HFFc6 (cell line): ENCODE measurements around the gene GRIN2A. TPM values are rescaled to one million over a fixed set of nuclear protein-coding genes. Genes with fewer than 3 reads are reported as not detected.

Experiments
- DNase-seq: peaks from one replicate; pipeline ENCODE4 v3.0.0-alpha.2; 2018
- H3K27ac Mint-ChIP-seq: 2 replicates; pipeline ENCODE4 v1.8.0; 2020; ENCODE audit warnings: mild to moderate bottlenecking, mixed read lengths
- H3K27me3 Mint-ChIP-seq: 2 replicates; pipeline ENCODE4 v1.8.0; 2021; ENCODE audit warnings: mild to moderate bottlenecking, moderate library complexity, mixed read lengths; ENCODE audit not compliant: insufficient read depth
- H3K36me3 Mint-ChIP-seq: 2 replicates; pipeline ENCODE4 v1.8.0; 2021; ENCODE audit warnings: low read depth, mixed read lengths
- H3K4me1 Mint-ChIP-seq: 2 replicates; pipeline ENCODE4 v1.8.0; 2020; ENCODE audit warnings: low read depth, mixed read lengths
- H3K4me3 Mint-ChIP-seq: 2 replicates; pipeline ENCODE4 v1.8.0; 2020; ENCODE audit warnings: mild to moderate bottlenecking, moderate library complexity, mixed read lengths
- H3K9me3 Mint-ChIP-seq: 2 replicates; pipeline ENCODE4 v1.8.0; 2020; ENCODE audit warnings: mild to moderate bottlenecking, mixed read lengths
- CTCF ChIP-seq: fragments of 200-600 bp; sonication (generic); IDR thresholded peaks from 2 replicates; pipeline ENCODE4 v1.5.0; 2021; ENCODE audit warnings: antibody characterized with exemption, mild to moderate bottlenecking
- total RNA-seq, 6 experiments: library from RNA; stranded (reverse); fragmentation: NEBNext Ultra II Directional; extraction: Animal tissue kit (Norgen Biotek cat#: 25700); gene quantifications; 2 replicates in 1 of 6; 3 replicates in 5 of 6; pipeline ENCODE4 v1.2.3, GENCODE V29; 2021

GRIN2A gene
- total RNA-seq, 6 experiments from 2014 or later: 0.02 to 0.18 (median 0.08) TPM; not detected in 1

DNA sequence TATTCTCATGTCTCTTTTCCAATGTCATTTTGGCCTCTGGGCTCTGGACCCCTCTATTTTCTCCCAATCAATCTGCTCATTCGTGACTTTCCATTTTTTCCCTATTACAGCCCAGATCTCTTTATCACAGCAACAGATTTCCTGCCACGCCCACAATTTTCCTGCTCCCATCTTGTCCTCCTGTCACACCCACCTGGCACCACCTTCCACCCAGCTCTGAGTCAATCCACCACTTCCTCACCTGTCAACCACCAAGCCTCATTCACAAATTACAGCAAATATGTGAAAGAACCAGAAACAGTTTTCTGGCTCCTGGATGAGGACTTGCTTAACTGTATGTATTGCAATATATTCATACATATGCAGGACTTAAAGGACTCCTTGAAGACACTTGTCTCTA is 311.3 kb downstream of the GRIN2A start:
- Mint-ChIP-seq H3K27me3 (no peaks in the 10 kb centered on the region; the same call in 1 of the 2 replicates), H3K9me3 (peaks cover 21% of the 10 kb centered on the region), H3K27ac (no peak overlapping the region), H3K4me1 (no peaks in the 10 kb centered on the region), H3K36me3 (no peaks in the 10 kb centered on the region), H3K4me3 (no peak overlapping the region)
- no peak for DNase-seq
- no peak for TF ChIP-seq CTCF

- no peak for DNase-seq
- Mint-ChIP-seq H3K36me3 (no peaks in the 10 kb centered on the region), H3K9me3 (peaks cover 21% of the 10 kb centered on the region), H3K27me3 (no peaks in the 10 kb centered on the region; the same call in 1 of the 2 replicates), H3K27ac (no peak overlapping the region), H3K4me1 (no peaks in the 10 kb centered on the region), H3K4me3 (no peak overlapping the region)
- TF ChIP-seq CTCF: no peak
These were observed 312.5 kb downstream of the GRIN2A start for GRCh38 chr16:9869776-9870175.

- no peak for DNase-seq
- no peaks in the 10 kb centered on the region; the same call in 1 of the 2 replicates for H3K27me3 Mint-ChIP-seq
- H3K4me1 Mint-ChIP-seq: no peaks in the 10 kb centered on the region
- H3K4me3 Mint-ChIP-seq: no peak overlapping the region
- TF ChIP-seq CTCF: no peak
- peaks cover 14% of the 10 kb centered on the region for H3K9me3 Mint-ChIP-seq
- H3K27ac Mint-ChIP-seq: no peak overlapping the region
- no peaks in the 10 kb centered on the region for H3K36me3 Mint-ChIP-seq
These were observed 313.6 kb downstream of the GRIN2A start for GRCh38 chr16:9868606-9869149.

- Mint-ChIP-seq H3K9me3 (peaks cover 5% of the 10 kb centered on the region), H3K4me1 (no peaks in the 10 kb centered on the region), H3K4me3 (no peak overlapping the region), H3K27ac (no peak overlapping the region), H3K27me3 (no peaks in the 10 kb centered on the region; the same call in 1 of the 2 replicates), H3K36me3 (no peaks in the 10 kb centered on the region)
- no peak for DNase-seq
- TF ChIP-seq CTCF: no peak
These were observed 315.1 kb downstream of the GRIN2A start for GRCh38 chr16:9867176-9867575.

GRCh38 chr16:9864461-9864860 is 317.8 kb downstream of the GRIN2A start:
- no peak for DNase-seq
- Mint-ChIP-seq H3K9me3 (peaks cover 9% of the 10 kb centered on the region), H3K4me1 (no peaks in the 10 kb centered on the region), H3K27ac (no peak overlapping the region), H3K36me3 (no peaks in the 10 kb centered on the region), H3K4me3 (no peak overlapping the region), H3K27me3 (peaks cover 3% of the 10 kb centered on the region; the same call in 1 of the 2 replicates)
- no peak for TF ChIP-seq CTCF

DNA sequence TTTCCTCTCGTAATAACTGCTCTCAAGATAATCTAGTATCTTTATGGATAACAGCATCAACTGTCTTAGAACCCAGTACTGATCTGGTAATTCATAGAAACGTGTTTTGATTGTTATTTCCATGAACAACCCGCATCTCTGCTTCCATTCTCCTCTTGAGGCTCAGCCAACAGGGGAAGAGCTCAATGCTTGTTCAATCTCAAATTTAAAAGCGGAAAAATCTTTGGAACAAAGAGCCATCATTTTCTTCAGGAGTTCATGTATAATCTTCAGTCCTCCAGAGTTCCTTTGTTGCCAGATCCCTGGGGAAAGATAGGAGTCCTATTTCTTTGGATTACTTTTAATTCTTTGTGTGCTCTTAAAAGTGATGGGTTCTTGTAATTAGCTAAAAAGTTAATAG is 319.9 kb downstream of the GRIN2A start:
- H3K9me3 Mint-ChIP-seq: peaks cover 14% of the 10 kb centered on the region
- H3K4me3 Mint-ChIP-seq: no peak overlapping the region
- DNase-seq: no peak
- no peaks in the 10 kb centered on the region for H3K4me1 Mint-ChIP-seq
- H3K27ac Mint-ChIP-seq: no peak overlapping the region
- no peak for TF ChIP-seq CTCF
- H3K27me3 Mint-ChIP-seq: peaks cover 3% of the 10 kb centered on the region; the same call in 1 of the 2 replicates
- no peaks in the 10 kb centered on the region for H3K36me3 Mint-ChIP-seq
